ENCODE data around the gene NEK1. TPM values are rescaled to one million over a fixed set of nuclear protein-coding genes. Genes with fewer than 3 reads are reported as not detected.

The NEK1 gene
- total RNA-seq, 5 donors from 2014 or later (not counting 1 experiment from before 2014, with no cell fraction given), result 13.4 to 21.9 (median 19.5) TPM

- H3K4me1 Mint-ChIP-seq, result peaks cover 60 to 68% (median 61%) of the 10 kb centered on the region in 3 donors
- ATAC-seq (replicated peaks in 1 of 4) (peak; percentile 37 to 51 (median 44)), DNase-seq (peak; percentile 7 to 79 (median 46))
- Histone ChIP-seq H3K4me1 (ENCODE audit: control insufficient read depth in 1 of 2, extremely low read depth in 1 of 2, insufficient read depth in 2 of 2, low read length in 2 of 2) (peaks cover 22 to 28% of the 10 kb centered on the region in 2 experiments), H3K27me3 (replicated peaks in 1 of 2; ENCODE audit: control insufficient read depth in 2 of 2, extremely low read depth in 1 of 2, insufficient read depth in 2 of 2, low read length in 1 of 2) (no peaks in the 10 kb centered on the region), H3K27ac (ENCODE audit: low read length) (peak overlapping the region; percentile 98), H3K9me3 (no peaks in the 10 kb centered on the region), H3K4me3 (ENCODE audit: control insufficient read depth in 1 of 2, extremely low read depth in 1 of 2, low read length in 1 of 2) (peak overlapping the region; percentile 85 to 95), H3K36me3 (ENCODE audit: control insufficient read depth in 2 of 2, extremely low read depth in 1 of 2, insufficient read depth in 1 of 2, low read length in 1 of 2) (no peaks in the 10 kb centered on the region)
- H3K27me3 Mint-ChIP-seq, result no peaks in the 10 kb centered on the region
- 2% methylated on average over 6 of the region's 12 CpGs for WGBS (ENCODE audit: insufficient coverage)
- POLR2A ChIA-PET, result interaction anchor here (0.6 to 2.0 kb wide), 6 partner anchors 8 to 609 kb away, joined by 3 to 32 read pairs (median 3); partner anchors contain the start of genes CBR4 (in 1 of the 2) and NEK1 (in 1 of the 2)
- CTCF ChIA-PET, result interaction anchor here (0.6 to 2.1 kb wide), 7 partner anchors 8 to 49 kb away, joined by 3 to 10 read pairs (median 3); no protein-coding TSS in a partner anchor
- no peaks in the 10 kb centered on the region for H3K9me3 Mint-ChIP-seq
- H3K4me3 Mint-ChIP-seq, result peak overlapping the region; percentile 97 to 99 (median 99)
- H3K27ac Mint-ChIP-seq, result peak overlapping the region; percentile 99
- H3K36me3 Mint-ChIP-seq, result peaks cover 3% of the 10 kb centered on the region
These were observed 7.2 kb upstream of the NEK1 start for GRCh38 chr4:169619518-169619957.

DNA sequence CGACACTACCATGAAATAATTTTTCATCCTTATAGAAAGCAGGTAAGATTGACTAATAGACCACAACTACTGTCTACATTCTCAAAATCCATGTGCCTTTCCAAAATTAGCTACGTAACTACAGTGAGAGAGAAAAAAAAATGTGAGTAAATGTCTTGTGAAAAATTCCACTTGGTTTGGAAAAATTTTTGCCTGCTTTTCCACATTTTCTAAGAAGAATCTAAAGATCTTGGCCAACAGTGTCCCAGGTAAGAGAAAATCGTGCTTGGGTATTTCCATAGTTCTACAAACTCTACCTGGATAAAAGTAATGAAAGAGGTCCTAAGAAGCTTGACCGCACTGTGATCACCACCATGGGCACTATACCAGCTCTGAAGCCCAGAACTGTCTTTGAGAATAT lies 6.6 kb upstream of the NEK1 start:
- H3K36me3 ChIP-seq (ENCODE audit: control insufficient read depth in 2 of 2, extremely low read depth in 1 of 2, insufficient read depth in 1 of 2, low read length in 1 of 2), result no peaks in the 10 kb centered on the region
- POLR2A ChIA-PET, result interaction anchor here (0.6 to 2.0 kb wide), 6 partner anchors 7 to 609 kb away, joined by 3 to 32 read pairs (median 4); partner anchors contain the start of genes CBR4 (in 1 of the 2) and NEK1 (in 1 of the 2)
- H3K4me3 Mint-ChIP-seq, result peak overlapping the region; percentile 97 to 99 (median 99)
- no peaks in the 10 kb centered on the region for H3K27me3 ChIP-seq (replicated peaks in 1 of 2; ENCODE audit: control insufficient read depth in 2 of 2, extremely low read depth in 1 of 2, insufficient read depth in 2 of 2, low read length in 1 of 2)
- DNase-seq, result no peak
- H3K27ac Mint-ChIP-seq, result peak overlapping the region; percentile 99
- peaks cover 22 to 28% of the 10 kb centered on the region in 2 experiments for H3K4me1 ChIP-seq (ENCODE audit: control insufficient read depth in 1 of 2, extremely low read depth in 1 of 2, insufficient read depth in 2 of 2, low read length in 2 of 2)
- peaks cover 3% of the 10 kb centered on the region for H3K36me3 Mint-ChIP-seq
- no peaks in the 10 kb centered on the region for H3K27me3 Mint-ChIP-seq
- WGBS (ENCODE audit: insufficient coverage), result no CpG with 5 or more reads among the region's 4 CpGs
- no peaks in the 10 kb centered on the region for H3K9me3 Mint-ChIP-seq
- CTCF ChIA-PET, result interaction anchor here (0.9 to 2.1 kb wide), 4 partner anchors 7 to 42 kb away, joined by 3 to 10 read pairs (median 4); no protein-coding TSS in a partner anchor
- H3K9me3 ChIP-seq, result no peaks in the 10 kb centered on the region
- no peak for ATAC-seq (replicated peaks in 1 of 4)
- peak overlapping the region in 1 of 2 donors; percentile 85 for H3K4me3 ChIP-seq (ENCODE audit: control insufficient read depth in 1 of 2, extremely low read depth in 1 of 2, low read length in 1 of 2)
- peaks cover 59 to 68% (median 61%) of the 10 kb centered on the region in 3 donors for H3K4me1 Mint-ChIP-seq
- H3K27ac ChIP-seq (ENCODE audit: low read length), result peak overlapping the region; percentile 98

DNA sequence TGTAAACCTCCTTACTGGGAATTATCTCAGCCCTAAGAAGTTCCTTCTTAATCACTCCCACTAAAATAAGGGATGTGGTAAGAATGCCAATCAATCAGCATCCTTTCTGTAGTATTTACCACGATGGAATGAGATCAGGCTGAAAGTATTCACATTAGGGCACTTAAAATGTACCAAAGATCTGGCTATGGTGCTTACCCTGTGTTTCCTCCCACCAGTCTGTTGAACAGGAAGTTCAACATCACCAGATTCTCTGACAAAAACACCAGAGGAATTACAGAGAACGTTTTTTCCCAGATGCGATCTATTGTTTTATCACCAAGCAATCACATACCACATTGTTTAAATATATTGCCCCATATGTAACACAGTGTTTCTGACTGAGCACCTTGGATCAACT lies 5.9 kb upstream of the NEK1 start:
- Histone ChIP-seq H3K4me3 (ENCODE audit: control insufficient read depth in 1 of 2, extremely low read depth in 1 of 2, low read length in 1 of 2) (no peak overlapping the region), H3K4me1 (ENCODE audit: control insufficient read depth in 1 of 2, extremely low read depth in 1 of 2, insufficient read depth in 2 of 2, low read length in 2 of 2) (peaks cover 23 to 33% of the 10 kb centered on the region in 2 experiments), H3K9me3 (no peaks in the 10 kb centered on the region), H3K36me3 (ENCODE audit: control insufficient read depth in 2 of 2, extremely low read depth in 1 of 2, insufficient read depth in 1 of 2, low read length in 1 of 2) (no peaks in the 10 kb centered on the region), H3K27me3 (replicated peaks in 1 of 2; ENCODE audit: control insufficient read depth in 2 of 2, extremely low read depth in 1 of 2, insufficient read depth in 2 of 2, low read length in 1 of 2) (no peaks in the 10 kb centered on the region), H3K27ac (ENCODE audit: low read length) (no peak overlapping the region)
- ChIA-PET CTCF (no interaction called here), POLR2A (no interaction called here)
- peaks cover 55 to 66% (median 57%) of the 10 kb centered on the region in 3 donors for H3K4me1 Mint-ChIP-seq
- DNase-seq, result peak in 2 of 35 experiments; percentile 9 to 46
- H3K9me3 Mint-ChIP-seq, result no peaks in the 10 kb centered on the region
- H3K4me3 Mint-ChIP-seq, result peak overlapping the region; percentile 44 to 99 (median 97)
- no peak for ATAC-seq (replicated peaks in 1 of 4)
- no peaks in the 10 kb centered on the region for H3K36me3 Mint-ChIP-seq
- peak overlapping the region; percentile 89 to 99 for H3K27ac Mint-ChIP-seq
- no peaks in the 10 kb centered on the region for H3K27me3 Mint-ChIP-seq
- WGBS (ENCODE audit: insufficient coverage), result 0% methylated on average over 1 of the region's 3 CpGs

DNA sequence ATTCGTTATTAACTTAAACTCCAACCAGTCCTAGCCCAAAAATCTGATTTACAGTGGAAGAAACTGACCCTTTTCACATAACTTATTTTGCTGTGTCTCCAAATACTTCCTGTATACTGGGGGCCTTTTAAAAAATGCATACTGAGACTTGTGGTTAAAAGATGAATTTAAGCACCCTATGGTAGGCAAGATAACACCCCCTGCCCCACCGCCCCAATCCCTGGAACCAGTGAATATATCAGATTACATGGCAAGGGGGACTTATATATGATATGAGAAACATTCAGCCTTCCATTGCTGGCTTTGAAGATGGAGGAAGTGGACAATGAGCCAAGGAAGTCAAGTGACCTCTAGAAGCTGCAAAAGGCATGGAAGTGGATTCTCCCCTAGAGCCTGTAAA lies 4.9 kb upstream of the NEK1 start:
- POLR2A ChIA-PET, result no interaction called here
- Mint-ChIP-seq H3K27ac (peak overlapping the region; percentile 16 to 40), H3K27me3 (no peaks in the 10 kb centered on the region), H3K4me1 (peaks cover 54 to 65% (median 55%) of the 10 kb centered on the region in 3 donors), H3K9me3 (no peaks in the 10 kb centered on the region), H3K4me3 (no peak overlapping the region), H3K36me3 (no peaks in the 10 kb centered on the region)
- ATAC-seq (replicated peaks in 1 of 4), result no peak
- Histone ChIP-seq H3K9me3 (no peaks in the 10 kb centered on the region), H3K4me1 (ENCODE audit: control insufficient read depth in 1 of 2, extremely low read depth in 1 of 2, insufficient read depth in 2 of 2, low read length in 2 of 2) (peaks cover 24 to 37% of the 10 kb centered on the region in 2 experiments), H3K27me3 (replicated peaks in 1 of 2; ENCODE audit: control insufficient read depth in 2 of 2, extremely low read depth in 1 of 2, insufficient read depth in 2 of 2, low read length in 1 of 2) (no peaks in the 10 kb centered on the region), H3K36me3 (ENCODE audit: control insufficient read depth in 2 of 2, extremely low read depth in 1 of 2, insufficient read depth in 1 of 2, low read length in 1 of 2) (no peaks in the 10 kb centered on the region), H3K27ac (ENCODE audit: low read length) (no peak overlapping the region), H3K4me3 (ENCODE audit: control insufficient read depth in 1 of 2, extremely low read depth in 1 of 2, low read length in 1 of 2) (no peak overlapping the region)
- no peak for DNase-seq
- WGBS (ENCODE audit: insufficient coverage), result no CpG with 5 or more reads among the region's 2 CpGs
- CTCF ChIA-PET, result no interaction called here

- no peaks in the 10 kb centered on the region for H3K9me3 Mint-ChIP-seq
- Histone ChIP-seq H3K9me3 (no peaks in the 10 kb centered on the region), H3K4me3 (ENCODE audit: control insufficient read depth in 1 of 2, extremely low read depth in 1 of 2, low read length in 1 of 2) (no peak overlapping the region), H3K27ac (ENCODE audit: low read length) (no peak overlapping the region), H3K4me1 (ENCODE audit: control insufficient read depth in 1 of 2, extremely low read depth in 1 of 2, insufficient read depth in 2 of 2, low read length in 2 of 2) (peaks cover 23 to 32% of the 10 kb centered on the region in 2 experiments), H3K36me3 (ENCODE audit: control insufficient read depth in 2 of 2, extremely low read depth in 1 of 2, insufficient read depth in 1 of 2, low read length in 1 of 2) (no peaks in the 10 kb centered on the region), H3K27me3 (replicated peaks in 1 of 2; ENCODE audit: control insufficient read depth in 2 of 2, extremely low read depth in 1 of 2, insufficient read depth in 2 of 2, low read length in 1 of 2) (no peaks in the 10 kb centered on the region)
- ChIA-PET CTCF (no interaction called here), POLR2A (interaction anchor here in 1 of 2 donors (0.9 kb wide), 1 partner anchor 52 kb away, joined by 4 read pairs; no protein-coding TSS in a partner anchor)
- ATAC-seq (replicated peaks in 1 of 4) (no peak), DNase-seq (no peak)
- peaks cover 52 to 65% (median 52%) of the 10 kb centered on the region in 3 donors for H3K4me1 Mint-ChIP-seq
- no peak overlapping the region for H3K4me3 Mint-ChIP-seq
- H3K27me3 Mint-ChIP-seq, result no peaks in the 10 kb centered on the region
- no peaks in the 10 kb centered on the region for H3K36me3 Mint-ChIP-seq
- H3K27ac Mint-ChIP-seq, result peak overlapping the region; percentile 40 to 44
These were observed 4.5 kb upstream of the NEK1 start for GRCh38 chr4:169616846-169617245.

DNA sequence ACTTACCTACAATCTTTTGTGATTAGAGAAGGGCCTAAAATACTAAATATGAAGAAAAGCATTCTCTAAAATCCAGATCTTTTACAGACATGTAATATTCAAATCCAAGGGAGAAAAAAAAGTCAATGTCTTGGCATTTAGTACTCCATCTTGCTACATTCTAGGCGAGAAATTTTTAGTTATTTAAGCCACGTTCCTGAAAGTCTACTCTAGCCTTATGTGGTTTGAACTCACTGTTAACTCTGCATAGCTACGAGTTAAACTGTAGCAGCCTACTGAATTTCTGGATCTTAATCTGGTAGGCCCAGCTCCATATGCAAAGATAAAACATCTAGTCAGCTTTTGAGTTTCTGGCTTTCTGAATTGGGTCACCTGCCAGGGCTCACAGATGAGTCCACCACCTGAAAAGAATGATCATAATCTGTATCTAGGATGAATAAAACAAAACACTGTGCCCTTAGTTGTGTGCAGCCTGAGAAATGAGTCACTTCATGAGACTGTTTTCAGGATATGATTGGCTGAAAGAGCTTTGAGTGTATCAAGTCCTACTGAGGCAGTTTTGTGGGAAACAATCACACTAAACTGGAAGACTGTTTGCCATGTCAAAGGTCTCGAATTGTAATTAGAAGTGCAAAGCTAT lies 3.2 kb upstream of the NEK1 start:
- DNase-seq, result no peak
- Mint-ChIP-seq H3K27ac (peak overlapping the region; percentile 55 to 61), H3K4me1 (peaks cover 52 to 68% (median 56%) of the 10 kb centered on the region in 3 donors)

More for the DNA sequence above, 3.2 kb upstream of the NEK1 start:
- CTCF ChIA-PET, result interaction anchor here (0.6 to 1.1 kb wide), 2 partner anchors 64 to 153 kb away, joined by 3 read pairs; no protein-coding TSS in a partner anchor
- Histone ChIP-seq H3K4me3 (ENCODE audit: control insufficient read depth in 1 of 2, extremely low read depth in 1 of 2, low read length in 1 of 2) (no peak overlapping the region), H3K9me3 (no peaks in the 10 kb centered on the region), H3K27me3 (replicated peaks in 1 of 2; ENCODE audit: control insufficient read depth in 2 of 2, extremely low read depth in 1 of 2, insufficient read depth in 2 of 2, low read length in 1 of 2) (no peaks in the 10 kb centered on the region), H3K36me3 (ENCODE audit: control insufficient read depth in 2 of 2, extremely low read depth in 1 of 2, insufficient read depth in 1 of 2, low read length in 1 of 2) (no peaks in the 10 kb centered on the region), H3K4me1 (ENCODE audit: control insufficient read depth in 1 of 2, extremely low read depth in 1 of 2, insufficient read depth in 2 of 2, low read length in 2 of 2) (peaks cover 18 to 29% of the 10 kb centered on the region in 2 experiments), H3K27ac (ENCODE audit: low read length) (no peak overlapping the region)
- Mint-ChIP-seq H3K9me3 (no peaks in the 10 kb centered on the region), H3K4me3 (no peak overlapping the region), H3K36me3 (no peaks in the 10 kb centered on the region), H3K27me3 (no peaks in the 10 kb centered on the region)
- POLR2A ChIA-PET, result interaction anchor here (0.6 to 1.0 kb wide), 3 partner anchors 45 to 434 kb away, joined by 3 to 4 read pairs (median 4); no protein-coding TSS in a partner anchor
- ATAC-seq (replicated peaks in 1 of 4), result no peak
- 80% methylated on average over 2 of the region's 4 CpGs for WGBS (ENCODE audit: insufficient coverage)
